OCI-LY1 (cell line): ENCODE results near the gene DNAJB8.

Source experiments
- CTCF ChIP-seq: fragments of 200-600 bp; sonication (generic), shearing (Covaris generic); IDR thresholded peaks from 2 replicates; pipeline ENCODE4 v1.5.1; 2017; ENCODE audit warnings: mild to moderate bottlenecking, antibody characterized with exemption, low read length, moderate library complexity, mixed read lengths
- EZH2 ChIP-seq: fragments of 200-600 bp; sonication (generic), shearing (Covaris generic); IDR thresholded peaks from 2 replicates; pipeline ENCODE4 v1.8.0; 2017; ENCODE audit warnings: borderline replicate concordance, mixed run types, mild to moderate bottlenecking, antibody characterized with exemption, low read length, moderate library complexity, mixed read lengths

- TF ChIP-seq CTCF (no peak), EZH2 (no peak)
Measured at GRCh38 chr3:128452120-128452519, 14.6 kb downstream of the DNAJB8 start.
